Measurements from ENCODE around the gene PNKP.

The PNKP gene

GRCh38 chr19:49870309-49870901 is 3.0 kb upstream of the PNKP start:
- H3K4me3 ChIP-seq (replicated peaks; ENCODE audit: low read depth, low read length) = peak overlapping the region; percentile 42
- TF ChIP-seq CTCF (IDR thresholded peaks at IDR 0.05; ENCODE audit: low read depth, low read length, missing control alignments) = no peak
- no peak for DNase-seq (ENCODE audit: extremely low read depth, low read depth)

GRCh38 chr19:49869484-49870308 is 2.3 kb upstream of the PNKP start:
- peak overlapping the region; percentile 42 for H3K4me3 ChIP-seq (replicated peaks; ENCODE audit: low read depth, low read length)
- TF ChIP-seq CTCF (IDR thresholded peaks at IDR 0.05; ENCODE audit: low read depth, low read length, missing control alignments) = no peak
- DNase-seq (ENCODE audit: extremely low read depth, low read depth) = peak; percentile 100

GRCh38 chr19:49869009-49869483 is 1.7 kb upstream of the PNKP start:
- H3K4me3 ChIP-seq (replicated peaks; ENCODE audit: low read depth, low read length) = peak overlapping the region; percentile 26; the same call in 1 of the 2 replicates
- TF ChIP-seq CTCF (IDR thresholded peaks at IDR 0.05; ENCODE audit: low read depth, low read length, missing control alignments) = no peak
- no peak for DNase-seq (ENCODE audit: extremely low read depth, low read depth)

GRCh38 chr19:49864890-49865289 is 2.5 kb downstream of the PNKP start:
- DNase-seq (ENCODE audit: extremely low read depth, low read depth) = no peak
- H3K4me3 ChIP-seq (replicated peaks; ENCODE audit: low read depth, low read length) = no peak overlapping the region
- TF ChIP-seq CTCF (IDR thresholded peaks at IDR 0.05; ENCODE audit: low read depth, low read length, missing control alignments) = no peak

- TF ChIP-seq CTCF (IDR thresholded peaks at IDR 0.05; ENCODE audit: low read depth, low read length, missing control alignments) = no peak
- no peak overlapping the region for H3K4me3 ChIP-seq (replicated peaks; ENCODE audit: low read depth, low read length)
- no peak for DNase-seq (ENCODE audit: extremely low read depth, low read depth)
These were observed 3.4 kb downstream of the PNKP start for GRCh38 chr19:49863935-49864320.

- no peak overlapping the region for H3K4me3 ChIP-seq (replicated peaks; ENCODE audit: low read depth, low read length)
- no peak for TF ChIP-seq CTCF (IDR thresholded peaks at IDR 0.05; ENCODE audit: low read depth, low read length, missing control alignments)
- DNase-seq (ENCODE audit: extremely low read depth, low read depth) = no peak
These were observed 4.0 kb downstream of the PNKP start for GRCh38 chr19:49863254-49863934.
